HepG2 (cell line): Measurements from ENCODE around the gene RAB27B. TPM values are rescaled to one million over a fixed set of nuclear protein-coding genes. Genes with fewer than 3 reads are reported as not detected.

Source experiments
- ATAC-seq: fragments of 200-7000 bp; cut with Tn5 transposase; 3 replicates; pipeline ENCODE4 v1.9.1; 2020; ENCODE audit warnings: mild to moderate bottlenecking, moderate library complexity
- BruUV-seq: library from RNA; stranded (reverse); fragments of 400-500 nt; replicated peaks from 2 replicates; lab custom pipeline; 2021; lab: Mats Ljungman, UMichigan
- CTCF ChIA-PET: fragments of 300-600 bp; formaldehyde crosslinking; extraction: SDS; loops from one replicate; lab custom pipeline; 2021; ENCODE audit warnings: low total read pairs, inconsistent platforms, low intra/inter-chr PET ratio; lab: Yijun Ruan, JAX
- POLR2A ChIA-PET: fragments of 350-600 bp; sonication (Branson Sonifier 250); formaldehyde crosslinking; loops from one replicate; lab custom pipeline; 2020; ENCODE audit warnings: antibody characterized with exemption, inconsistent platforms; lab: Yijun Ruan, JAX
- DNase-seq: peaks from one replicate; pipeline ENCODE4 v3.0.0-alpha.2; 2015; ENCODE audit warnings: low spot score
- FAIRE-seq: peaks from 3 replicates; lab custom pipeline; 2011; peaks lifted over from hg19 to GRCh38; lab: Jason Lieb, UNC
- H2AFZ ChIP-seq: one replicate; pipeline ENCODE4 v1.6.1; 2011; ENCODE audit warnings: low read length, inconsistent platforms
- H3K27ac ChIP-seq: fragments of 300-600 bp; 3 replicates; pipeline ENCODE4 v1.8.0; 2011; ENCODE audit warnings: mixed run types, mild to moderate bottlenecking, mixed read lengths, low read length, inconsistent platforms; ENCODE audit not compliant: insufficient read depth; ENCODE audit errors: extremely low read length
- H3K27me3 ChIP-seq, 2 experiments: fragments of 200-600 bp in 1 of 2; 2 replicates in 1 of 2; 3 replicates in 1 of 2; pipeline versions ENCODE4 v1.6.0 to v1.8.0; 2011; ENCODE audit warnings: low read length in 2 of 2, mild to moderate bottlenecking in 2 of 2, moderate library complexity in 2 of 2, inconsistent platforms in 1 of 2; ENCODE audit not compliant: insufficient read depth in 2 of 2, control insufficient read depth in 1 of 2
- H3K36me3 ChIP-seq, 2 experiments: fragments of 200-600 bp in 1 of 2; replicated peaks in 1 of 2; 2 replicates in 1 of 2; 3 replicates in 1 of 2; pipeline versions ENCODE4 v1.5.1 to v1.8.0; 2011; ENCODE audit warnings: low read length in 2 of 2, inconsistent platforms in 1 of 2; ENCODE audit not compliant: insufficient read depth in 2 of 2, control insufficient read depth in 1 of 2
- H3K4me1 ChIP-seq: 2 replicates; pipeline ENCODE4 v1.5.1; 2012; ENCODE audit warnings: low read length, inconsistent platforms; ENCODE audit not compliant: insufficient read depth
- H3K4me2 ChIP-seq: 2 replicates; pipeline ENCODE4 v1.6.0; 2011; ENCODE audit warnings: low read depth, low read length, inconsistent platforms
- H3K4me3 ChIP-seq, 3 experiments: fragments of 200-600 bp in 1 of 3; sonication (generic), shearing (Covaris generic) in 1 of 3; replicated peaks in 1 of 3; 2 replicates each; pipeline ENCODE4 v1.5.1; 2011 to 2016; ENCODE audit warnings: low read length in 3 of 3, inconsistent platforms in 2 of 3, low read depth in 2 of 3, mild to moderate bottlenecking in 2 of 3, control low read depth in 1 of 3, mixed read lengths in 1 of 3; ENCODE audit not compliant: insufficient read depth in 1 of 3
- H3K79me2 ChIP-seq: one replicate; pipeline ENCODE4 v1.6.1; 2011; ENCODE audit warnings: low read length, inconsistent platforms; ENCODE audit not compliant: insufficient read depth
- H3K9ac ChIP-seq: 2 replicates; pipeline ENCODE4 v1.6.0; 2011; ENCODE audit warnings: mild to moderate bottlenecking, low read depth, low read length, inconsistent platforms; ENCODE audit not compliant: insufficient read depth
- H3K9me3 ChIP-seq: 2 replicates; pipeline ENCODE4 v1.5.1; 2012; ENCODE audit warnings: mild to moderate bottlenecking, low read length
- H4K20me1 ChIP-seq: 2 replicates; pipeline ENCODE4 v1.6.0; 2011; ENCODE audit warnings: inconsistent platforms, mild to moderate bottlenecking, low read length, moderate library complexity; ENCODE audit not compliant: insufficient read depth
- ARID2 ChIP-seq: sonication (generic); formaldehyde crosslinking; IDR thresholded peaks from 2 replicates; pipeline ENCODE4 v1.8.1; 2022; ENCODE audit warnings: mild to moderate bottlenecking, missing genetic modification reagents, borderline replicate concordance
- FOXK2 ChIP-seq: fragments of 450-650 bp; IDR thresholded peaks from 2 replicates; pipeline ENCODE4 v1.6.1; 2016
- MLLT10 ChIP-seq: sonication (generic); formaldehyde crosslinking; IDR thresholded peaks from 2 replicates; pipeline ENCODE4 v1.4.0; 2020; ENCODE audit warnings: missing genetic modification reagents
- SMAD3 ChIP-seq: sonication (generic); formaldehyde crosslinking; IDR thresholded peaks from 2 replicates; pipeline ENCODE4 v1.4.0; 2020; ENCODE audit warnings: missing genetic modification reagents
- SOX5 ChIP-seq: IDR thresholded peaks from 2 replicates; pipeline ENCODE4 v1.6.1; 2016; ENCODE audit warnings: borderline replicate concordance
- TEAD2 ChIP-seq: sonication (generic); formaldehyde crosslinking; IDR thresholded peaks from 2 replicates; pipeline ENCODE4 v1.9.0; 2021; ENCODE audit warnings: missing genetic modification reagents
- ZNF546 ChIP-seq: sonication (generic); formaldehyde crosslinking; conservative IDR thresholded peaks from 2 replicates; pipeline ENCODE4 v1.8.1; 2023; ENCODE audit warnings: mild to moderate bottlenecking, missing genetic modification reagents
- ZNF670 ChIP-seq: sonication (generic); formaldehyde crosslinking; IDR thresholded peaks from 2 replicates; pipeline ENCODE4 v1.8.0; 2022; ENCODE audit warnings: mild to moderate bottlenecking, missing genetic modification reagents, borderline replicate concordance
- ZNF713 ChIP-seq: sonication (generic); formaldehyde crosslinking; IDR thresholded peaks from 2 replicates; pipeline ENCODE4 v1.4.0; 2020; ENCODE audit warnings: mild to moderate bottlenecking, missing genetic modification reagents
- WGBS: methylation state at CpG from one replicate; pipeline ENCODE4 v1.1.6; 2017; ENCODE audit warnings: low lambda C conversion rate; 5-methylcytosine and 5-hydroxymethylcytosine counted together
- in situ Hi-C: cut with HindIII; loops from 2 replicates; pipeline ENCODE4 v1.10.0; 2017; ENCODE audit warnings: low pct_unique_long_range_greater_than_20kb; ENCODE audit not compliant: extremely low pct_ligation_motif_present
- intact Hi-C: fragments of 100-400 bp; cut with micrococcal nuclease; formaldehyde crosslinking; loops from one replicate; pipeline ENCODE4 v1.10.0; 2022; ENCODE audit not compliant: unreplicated experiment
- polyA plus RNA-seq, 8 experiments: library from polyadenylated mRNA; depleted of rRNA in 3 of 8; stranded (reverse) in 7 of 8; unstranded in 1 of 8; fragments of >200 nt; fragmentation: Illumina TruSeq in 4 of 8; extraction: Trizol in 4 of 8; gene quantifications; 2 replicates each; pipeline versions ENCODE4 v1.2.1 to v1.2.3, GENCODE V29; 2011 to 2016; ENCODE audit warnings: low read depth in 4 of 8, missing spikeins in 1 of 8, mixed read lengths in 1 of 8; ENCODE audit not compliant: insufficient read depth in 1 of 8
- total RNA-seq, 5 experiments: library from RNA; depleted of rRNA; stranded (reverse); fragments of >200 nt; fragmentation: Illumina TruSeq; extraction: Trizol; gene quantifications; 2 replicates each; pipeline ENCODE4 v1.2.3, GENCODE V29; 2016; ENCODE audit warnings: low read depth in 1 of 5
- TF ChIP-seq, protein P1 (sequence below): sonication (generic); formaldehyde crosslinking; IDR thresholded peaks from 2 replicates; pipeline ENCODE4 v1.4.0; 2020; ENCODE audit warnings: missing genetic modification reagents
- TF ChIP-seq, protein P2 (sequence below): conservative IDR thresholded peaks from 2 replicates; pipeline ENCODE4 v1.6.1; 2018; ENCODE audit warnings: missing genetic modification reagents
- TF ChIP-seq, protein P3 (sequence below): sonication (generic); formaldehyde crosslinking; conservative IDR thresholded peaks from 2 replicates; pipeline ENCODE4 v1.4.0; 2020; ENCODE audit warnings: mild to moderate bottlenecking, missing genetic modification reagents, moderate library complexity

RAB27B gene
- total and polyA plus RNA-seq, 2 of the 13 experiments (the other 11 are each of a cell fraction or from before 2014, with no cell fraction given): not detected

DNA sequence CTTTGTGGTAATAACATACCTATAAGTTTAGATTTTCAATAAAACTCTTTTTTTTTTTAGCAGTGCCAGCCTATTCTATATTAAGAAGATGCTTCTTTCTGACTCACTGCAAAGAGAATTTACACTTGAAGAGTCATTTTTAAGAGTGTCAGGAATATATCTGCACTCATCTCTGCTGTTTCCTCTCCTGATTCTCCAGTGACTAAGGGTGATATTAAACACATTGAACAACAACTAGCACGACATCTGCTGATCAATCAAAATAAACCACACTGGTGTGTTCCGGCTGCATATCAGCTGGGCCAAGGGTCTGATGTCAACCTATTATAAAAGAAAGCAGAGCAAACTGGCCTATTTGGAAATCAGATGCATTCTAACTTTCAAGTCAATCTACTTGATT, 15.0 kb downstream of the RAB27B start:
- Histone ChIP-seq H2AFZ (no peak overlapping the region), H3K4me3 (no peak overlapping the region), H3K27me3 (no peaks in the 10 kb centered on the region; a peak in 1 of 5 replicates), H3K9me3 (no peaks in the 10 kb centered on the region), H4K20me1 (no peaks in the 10 kb centered on the region), H3K9ac (no peak overlapping the region), H3K27ac (no peak overlapping the region), H3K4me2 (no peak overlapping the region), H3K79me2 (no peaks in the 10 kb centered on the region), H3K4me1 (no peaks in the 10 kb centered on the region)
- intact Hi-C loops (no loop called here), in situ Hi-C loops (no loop called here)
- POLR2A ChIA-PET: no interaction called here
- ATAC-seq: no peak
- 28% methylated on average over 2 of the region's 2 CpGs for WGBS
- no peak for DNase-seq
- BruUV-seq: no TSS peak
- no peak for FAIRE-seq
- TF ChIP-seq, protein P1, sequence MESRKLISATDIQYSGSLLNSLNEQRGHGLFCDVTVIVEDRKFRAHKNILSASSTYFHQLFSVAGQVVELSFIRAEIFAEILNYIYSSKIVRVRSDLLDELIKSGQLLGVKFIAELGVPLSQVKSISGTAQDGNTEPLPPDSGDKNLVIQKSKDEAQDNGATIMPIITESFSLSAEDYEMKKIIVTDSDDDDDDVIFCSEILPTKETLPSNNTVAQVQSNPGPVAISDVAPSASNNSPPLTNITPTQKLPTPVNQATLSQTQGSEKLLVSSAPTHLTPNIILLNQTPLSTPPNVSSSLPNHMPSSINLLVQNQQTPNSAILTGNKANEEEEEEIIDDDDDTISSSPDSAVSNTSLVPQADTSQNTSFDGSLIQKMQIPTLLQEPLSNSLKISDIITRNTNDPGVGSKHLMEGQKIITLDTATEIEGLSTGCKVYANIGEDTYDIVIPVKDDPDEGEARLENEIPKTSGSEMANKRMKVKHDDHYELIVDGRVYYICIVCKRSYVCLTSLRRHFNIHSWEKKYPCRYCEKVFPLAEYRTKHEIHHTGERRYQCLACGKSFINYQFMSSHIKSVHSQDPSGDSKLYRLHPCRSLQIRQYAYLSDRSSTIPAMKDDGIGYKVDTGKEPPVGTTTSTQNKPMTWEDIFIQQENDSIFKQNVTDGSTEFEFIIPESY (CRISPR knock-in tag): no peak
- no peak for TF ChIP-seq ZNF713 (CRISPR knock-in tag)
- TF ChIP-seq, protein P2, sequence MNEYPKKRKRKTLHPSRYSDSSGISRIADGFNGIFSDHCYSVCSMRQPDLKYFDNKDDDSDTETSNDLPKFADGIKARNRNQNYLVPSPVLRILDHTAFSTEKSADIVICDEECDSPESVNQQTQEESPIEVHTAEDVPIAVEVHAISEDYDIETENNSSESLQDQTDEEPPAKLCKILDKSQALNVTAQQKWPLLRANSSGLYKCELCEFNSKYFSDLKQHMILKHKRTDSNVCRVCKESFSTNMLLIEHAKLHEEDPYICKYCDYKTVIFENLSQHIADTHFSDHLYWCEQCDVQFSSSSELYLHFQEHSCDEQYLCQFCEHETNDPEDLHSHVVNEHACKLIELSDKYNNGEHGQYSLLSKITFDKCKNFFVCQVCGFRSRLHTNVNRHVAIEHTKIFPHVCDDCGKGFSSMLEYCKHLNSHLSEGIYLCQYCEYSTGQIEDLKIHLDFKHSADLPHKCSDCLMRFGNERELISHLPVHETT (CRISPR knock-in tag): no peak
- no peak for TF ChIP-seq ZNF670 (CRISPR knock-in tag)
- TF ChIP-seq SMAD3 (CRISPR knock-in tag): no peak
- no peak for TF ChIP-seq ARID2 (CRISPR knock-in tag)
- no peak for TF ChIP-seq MLLT10 (CRISPR knock-in tag)
- TF ChIP-seq FOXK2: no peak
- TF ChIP-seq TEAD2 (CRISPR knock-in tag): no peak
- no peak for TF ChIP-seq SOX5 (CRISPR knock-in tag)
- TF ChIP-seq ZNF546: no peak
- TF ChIP-seq, protein P3, sequence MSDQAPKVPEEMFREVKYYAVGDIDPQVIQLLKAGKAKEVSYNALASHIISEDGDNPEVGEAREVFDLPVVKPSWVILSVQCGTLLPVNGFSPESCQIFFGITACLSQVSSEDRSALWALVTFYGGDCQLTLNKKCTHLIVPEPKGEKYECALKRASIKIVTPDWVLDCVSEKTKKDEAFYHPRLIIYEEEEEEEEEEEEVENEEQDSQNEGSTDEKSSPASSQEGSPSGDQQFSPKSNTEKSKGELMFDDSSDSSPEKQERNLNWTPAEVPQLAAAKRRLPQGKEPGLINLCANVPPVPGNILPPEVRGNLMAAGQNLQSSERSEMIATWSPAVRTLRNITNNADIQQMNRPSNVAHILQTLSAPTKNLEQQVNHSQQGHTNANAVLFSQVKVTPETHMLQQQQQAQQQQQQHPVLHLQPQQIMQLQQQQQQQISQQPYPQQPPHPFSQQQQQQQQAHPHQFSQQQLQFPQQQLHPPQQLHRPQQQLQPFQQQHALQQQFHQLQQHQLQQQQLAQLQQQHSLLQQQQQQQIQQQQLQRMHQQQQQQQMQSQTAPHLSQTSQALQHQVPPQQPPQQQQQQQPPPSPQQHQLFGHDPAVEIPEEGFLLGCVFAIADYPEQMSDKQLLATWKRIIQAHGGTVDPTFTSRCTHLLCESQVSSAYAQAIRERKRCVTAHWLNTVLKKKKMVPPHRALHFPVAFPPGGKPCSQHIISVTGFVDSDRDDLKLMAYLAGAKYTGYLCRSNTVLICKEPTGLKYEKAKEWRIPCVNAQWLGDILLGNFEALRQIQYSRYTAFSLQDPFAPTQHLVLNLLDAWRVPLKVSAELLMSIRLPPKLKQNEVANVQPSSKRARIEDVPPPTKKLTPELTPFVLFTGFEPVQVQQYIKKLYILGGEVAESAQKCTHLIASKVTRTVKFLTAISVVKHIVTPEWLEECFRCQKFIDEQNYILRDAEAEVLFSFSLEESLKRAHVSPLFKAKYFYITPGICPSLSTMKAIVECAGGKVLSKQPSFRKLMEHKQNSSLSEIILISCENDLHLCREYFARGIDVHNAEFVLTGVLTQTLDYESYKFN: no peak
- TF ChIP-seq, all 625 proteins: peak for 0
- H3K36me3 ChIP-seq: no peaks in the 10 kb centered on the region
- CTCF ChIA-PET: no interaction called here
